Activated CD4-positive, CD25-positive, alpha-beta regulatory T cell treated with anti-CD3 and anti-CD28 coated beads, Interleukin-2, amount 50 U/mL, for 16 hours (primary cell): ENCODE data around the gene DES.

Experiments
- DNase-seq: peaks from one replicate; pipeline ENCODE4 v3.0.0-alpha.2; 2020; ENCODE audit warnings: low read depth, low spot score

The DES gene

GRCh38 chr2:219453671-219454590 is 35.8 kb downstream of the DES start:
- DNase-seq: no peak

- no peak for DNase-seq
Observed at GRCh38 chr2:219455581-219455980, 37.4 kb downstream of the DES start.

DNA sequence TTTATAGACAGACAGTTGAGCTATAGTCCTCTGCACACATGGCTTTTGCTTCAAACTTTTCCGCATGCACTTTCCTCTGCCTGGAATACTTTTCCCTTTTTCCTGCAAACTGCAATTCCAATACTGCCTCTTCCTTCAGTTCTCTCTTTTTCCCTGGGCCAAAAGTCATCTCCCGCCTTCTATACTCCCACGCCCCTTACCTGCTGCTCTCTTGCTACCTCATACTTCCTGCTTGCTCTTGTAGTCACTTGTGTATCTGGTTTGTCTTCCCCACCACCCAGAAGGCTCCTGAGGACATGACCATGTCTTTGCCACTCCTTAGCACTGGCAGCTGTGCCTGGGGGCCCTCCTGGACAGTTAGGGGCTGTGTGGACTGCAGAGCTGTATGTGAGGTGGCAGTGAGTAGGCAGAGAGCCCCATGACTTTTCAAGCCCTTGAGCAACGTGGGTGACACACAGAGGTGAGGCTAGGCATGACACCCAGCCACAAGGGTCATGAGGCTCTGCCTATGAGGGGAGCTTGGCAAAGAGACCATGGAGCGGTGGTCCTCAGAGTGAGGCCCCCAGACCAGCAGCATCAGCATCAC is 39.7 kb downstream of the DES start:
- DNase-seq: no peak

DNA sequence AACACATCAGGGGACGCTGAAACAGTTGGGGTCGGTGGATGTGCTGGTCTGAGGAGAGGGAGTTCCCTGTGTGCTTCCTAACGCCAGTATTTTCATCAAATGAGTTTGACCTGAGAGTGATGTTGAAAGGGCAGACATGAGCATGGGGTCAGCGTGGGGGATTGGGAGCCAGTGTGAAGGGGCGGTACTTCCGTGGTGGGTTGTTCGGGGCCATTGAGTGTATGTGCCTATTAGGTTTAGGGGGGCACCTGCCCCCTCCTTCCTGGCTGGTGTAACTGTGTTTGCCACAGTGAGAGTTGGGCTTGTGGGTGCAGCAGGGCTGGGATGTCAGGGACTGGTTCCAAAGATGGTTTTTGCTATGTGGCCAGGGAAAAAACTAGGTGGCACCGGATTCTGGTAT is 40.8 kb downstream of the DES start:
- no peak for DNase-seq

DNA sequence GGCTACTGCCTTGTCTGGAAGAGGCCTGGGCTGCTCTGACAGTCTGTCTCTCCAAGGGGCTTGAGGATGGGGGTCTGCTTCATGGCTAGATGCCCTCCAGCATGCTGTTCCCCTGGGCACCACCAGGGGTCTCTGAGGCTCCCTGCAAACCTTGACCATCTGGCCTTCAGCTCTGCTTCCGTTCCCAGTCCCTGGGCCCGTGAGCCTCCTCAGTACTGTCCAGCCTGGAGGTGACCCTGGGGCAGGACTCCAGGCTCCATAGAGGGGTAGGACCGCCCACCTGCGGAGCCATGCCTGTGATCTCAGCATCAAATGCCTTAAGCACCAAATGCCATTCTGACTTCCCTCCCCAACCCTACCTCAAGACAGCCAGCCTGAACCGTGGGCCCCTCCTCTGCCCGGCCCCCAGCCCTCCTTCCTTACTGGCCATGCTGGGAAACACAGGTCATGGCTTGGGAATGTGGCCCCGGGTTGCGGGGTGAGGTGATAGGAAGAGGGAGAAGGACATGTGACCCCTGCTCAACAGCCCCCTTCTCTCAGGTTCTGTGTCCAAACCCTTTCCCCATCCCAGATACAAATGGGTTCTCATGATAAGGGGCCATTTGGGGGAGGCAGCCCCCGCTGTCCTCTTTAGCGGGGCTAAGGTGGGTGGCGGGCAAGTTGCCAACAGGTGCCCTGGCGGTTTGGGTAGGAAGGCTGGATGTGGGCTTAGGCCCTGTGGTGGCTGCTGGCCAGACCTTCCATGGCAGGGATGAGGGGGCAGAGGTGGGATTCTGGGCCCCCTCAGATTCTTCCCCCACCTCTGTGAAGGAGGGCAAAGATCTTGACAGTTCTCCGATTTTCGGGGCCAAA is 41.5 kb downstream of the DES start:
- no peak for DNase-seq

- no peak for DNase-seq
Observed at GRCh38 chr2:219460424-219460926, 42.3 kb downstream of the DES start.

DNA sequence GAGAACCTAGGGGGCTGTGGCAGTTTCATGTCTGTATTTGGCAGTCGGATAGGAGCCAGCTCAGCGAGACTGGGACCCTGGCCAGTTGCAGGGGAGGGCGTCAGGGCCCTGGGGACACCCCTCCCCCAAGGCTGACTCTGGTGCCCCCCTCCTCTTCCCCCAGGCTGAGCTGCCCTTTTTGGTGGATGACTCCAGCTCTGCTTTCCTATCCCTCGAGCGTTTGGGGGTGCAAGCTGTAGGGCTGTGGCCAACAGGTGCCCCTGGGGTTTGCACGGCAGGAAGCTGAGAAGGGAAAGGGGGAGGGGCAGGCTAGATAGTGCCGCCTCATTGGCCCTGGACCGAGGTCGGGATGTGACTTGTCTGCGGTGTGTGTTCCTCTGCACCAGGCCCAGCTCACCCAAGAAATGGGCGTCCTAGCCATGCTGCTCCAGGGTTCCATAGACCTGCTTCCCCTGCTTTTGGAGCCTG is 42.9 kb downstream of the DES start:
- DNase-seq: no peak

DNA sequence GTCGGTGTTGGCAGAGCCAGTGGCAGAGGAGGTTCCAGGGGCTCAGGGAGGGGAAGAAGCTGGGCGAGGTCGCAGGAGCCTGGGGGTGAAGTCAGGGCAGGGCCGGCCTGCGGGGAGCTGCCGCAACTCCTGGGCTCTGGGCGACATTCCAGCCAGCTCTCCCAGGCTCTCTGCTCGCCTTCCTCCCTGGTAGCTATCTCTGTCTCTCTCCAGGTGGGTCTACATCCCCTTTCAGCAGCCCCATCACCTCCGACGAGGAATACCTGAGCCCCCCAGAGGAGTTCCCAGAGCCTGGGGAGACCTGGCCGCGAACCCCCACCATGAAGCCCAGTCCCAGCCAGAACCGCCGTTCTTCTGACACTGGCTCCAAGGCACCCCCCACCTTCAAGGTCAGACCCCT is 43.5 kb downstream of the DES start:
- DNase-seq: no peak

DNA sequence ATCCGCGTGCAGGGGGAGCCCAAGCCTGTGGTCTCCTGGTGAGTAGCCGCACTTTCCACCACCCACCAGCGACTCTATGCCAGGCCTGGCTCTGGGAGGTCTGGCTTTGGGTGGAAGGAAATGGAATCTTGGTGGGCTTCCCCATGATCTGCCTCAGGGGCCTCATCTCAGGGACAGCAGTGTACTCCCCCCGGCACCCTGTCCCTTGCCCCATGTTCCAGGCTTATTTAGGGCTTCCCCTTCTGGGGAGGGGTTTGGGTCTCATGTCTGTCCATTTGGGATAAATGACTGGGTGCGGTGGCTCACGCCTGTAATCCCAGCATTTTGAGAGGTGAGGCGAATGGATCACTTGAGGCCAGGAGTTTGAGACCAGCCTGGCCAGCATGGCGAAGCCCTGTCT is 44.2 kb downstream of the DES start:
- DNase-seq: no peak

GRCh38 chr2:219464286-219465032 is 46.3 kb downstream of the DES start:
- DNase-seq: no peak

GRCh38 chr2:219465659-219466561 is 47.7 kb downstream of the DES start:
- no peak for DNase-seq

DNA sequence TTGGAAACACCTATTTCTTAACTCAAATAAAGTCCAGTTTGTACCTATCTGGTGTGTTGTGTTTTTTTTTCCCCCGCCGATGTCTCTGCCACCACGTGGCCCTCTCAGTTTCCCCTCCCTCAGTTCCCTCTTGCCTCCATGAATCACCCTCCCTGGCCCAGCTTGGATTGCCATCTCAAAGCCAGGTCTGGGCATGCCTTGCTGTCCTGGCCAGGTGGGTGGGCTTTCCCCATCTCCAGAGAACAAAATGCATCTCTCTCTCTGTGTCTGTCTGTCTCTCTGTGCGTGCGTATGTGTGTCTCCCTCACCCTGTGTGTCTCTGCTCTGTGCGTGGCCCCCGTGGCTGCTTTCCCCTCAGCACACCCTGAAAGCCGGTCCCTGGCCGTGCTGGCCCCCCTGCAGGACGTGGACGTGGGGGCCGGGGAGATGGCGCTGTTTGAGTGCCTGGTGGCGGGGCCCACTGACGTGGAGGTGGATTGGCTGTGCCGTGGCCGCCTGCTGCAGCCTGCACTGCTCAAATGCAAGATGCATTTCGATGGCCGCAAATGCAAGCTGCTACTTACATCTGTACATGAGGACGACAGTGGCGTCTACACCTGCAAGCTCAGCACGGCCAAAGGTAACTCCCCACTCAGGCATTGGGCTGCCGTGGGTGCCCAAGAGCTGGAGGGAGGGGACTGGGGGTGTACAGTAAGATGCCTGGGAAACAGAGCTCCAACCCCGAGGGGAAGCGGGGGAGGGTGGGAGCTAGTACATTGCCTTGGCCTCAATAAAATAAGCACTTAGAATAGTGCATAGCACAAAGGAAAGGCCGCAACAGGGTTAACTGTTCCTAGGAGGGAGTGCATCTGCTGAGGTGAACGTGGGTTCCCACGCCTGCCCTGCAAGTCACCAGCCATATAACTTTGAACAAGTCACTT is 48.9 kb downstream of the DES start:
- DNase-seq: no peak

GRCh38 chr2:219467736-219468075 is 49.5 kb downstream of the DES start:
- DNase-seq: no peak

GRCh38 chr2:219468410-219469185 is 50.4 kb downstream of the DES start:
- DNase-seq: no peak

GRCh38 chr2:219469186-219469724 is 51.1 kb downstream of the DES start:
- no peak for DNase-seq

GRCh38 chr2:219470429-219470828 is 52.3 kb downstream of the DES start:
- no peak for DNase-seq

DNA sequence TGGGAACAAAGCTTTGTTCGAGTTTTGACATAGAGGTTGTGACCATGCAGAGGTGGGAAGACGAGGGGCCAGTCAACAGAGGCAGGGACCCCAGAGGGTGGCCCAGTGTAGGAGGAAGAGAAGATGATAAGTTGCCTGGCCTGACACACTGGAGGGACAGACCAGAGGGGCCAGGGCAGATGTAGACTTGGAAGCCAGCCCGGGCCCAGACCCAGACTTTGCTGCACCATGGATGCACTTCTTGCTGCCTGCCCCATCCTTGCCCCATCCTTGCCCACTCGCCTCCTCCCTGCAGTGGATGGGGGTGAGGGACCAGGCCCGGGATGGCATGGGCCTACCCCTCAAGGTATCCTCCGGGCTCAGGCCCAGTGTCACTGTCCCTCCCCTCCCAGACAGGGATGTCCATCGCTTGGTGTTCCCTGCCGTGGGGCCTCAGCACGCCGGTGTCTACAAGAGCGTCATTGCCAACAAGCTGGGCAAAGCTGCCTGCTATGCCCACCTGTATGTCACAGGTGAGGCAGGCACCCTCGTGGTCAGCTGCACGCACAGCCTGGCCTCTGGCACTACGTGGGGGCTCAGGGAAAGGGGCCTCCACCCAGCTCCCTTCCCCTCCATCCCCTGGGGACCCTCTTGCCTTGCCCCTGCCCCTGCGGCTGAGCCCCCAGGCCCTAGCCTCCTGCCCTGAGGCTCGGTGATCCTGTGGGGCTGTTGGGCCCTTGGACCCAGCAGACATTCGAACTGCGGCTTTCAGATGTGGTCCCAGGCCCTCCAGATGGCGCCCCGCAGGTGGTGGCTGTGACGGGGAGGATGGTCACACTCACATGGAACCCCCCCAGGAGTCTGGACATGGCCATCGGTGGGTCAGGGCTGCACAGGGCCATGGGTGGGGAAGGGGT is 53.5 kb downstream of the DES start:
- DNase-seq: no peak
